ENCODE data around the gene PRODH2. TPM values are rescaled to one million over a fixed set of nuclear protein-coding genes. Genes with fewer than 3 reads are reported as not detected.

The PRODH2 gene
- total and polyA plus RNA-seq, 10 of the 15 experiments (the other 5 are each of a cell fraction or from before 2014, with no cell fraction given) = 0.07 TPM; not detected in 9

DNA sequence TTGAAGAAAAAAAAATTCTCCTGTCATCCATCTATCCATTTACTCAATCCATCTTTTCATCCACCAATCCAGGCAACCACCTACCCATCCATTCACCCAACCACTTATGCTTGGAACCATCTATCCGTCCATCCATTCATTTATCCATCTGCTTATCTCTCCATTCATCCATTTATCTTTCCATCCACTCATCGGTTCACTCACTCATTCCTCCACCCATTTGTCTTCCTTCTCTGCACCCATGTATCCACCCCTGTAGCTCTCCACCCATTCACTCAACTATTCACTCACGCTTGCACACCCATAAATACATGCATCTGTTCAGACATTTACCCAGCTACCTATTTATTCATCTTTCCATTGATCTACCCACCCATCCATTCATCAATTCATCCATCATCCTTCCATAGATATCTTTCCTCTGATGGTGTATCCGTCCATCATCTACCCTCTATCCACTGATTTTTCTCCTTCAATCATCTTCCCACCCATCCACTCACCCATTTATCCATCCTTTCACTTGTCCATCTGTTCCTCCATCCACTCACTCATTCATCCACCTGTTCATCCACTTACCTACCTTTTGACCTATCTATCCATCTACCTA is 30.1 kb upstream of the PRODH2 start:
- Histone ChIP-seq H3K4me3 (no peak overlapping the region), H3K9me3 (replicated peaks; ENCODE audit: control insufficient read depth, insufficient read depth, low read length) (no peaks in the 10 kb centered on the region; the same call in 2 of the 3 replicates), H3K79me2 (ENCODE audit: control insufficient read depth, insufficient read depth, low read length) (no peaks in the 10 kb centered on the region), H3K4me2 (ENCODE audit: control insufficient read depth, insufficient read depth) (no peak overlapping the region), H3K4me1 (ENCODE audit: control insufficient read depth, insufficient read depth, low read length) (no peaks in the 10 kb centered on the region), H3K9ac (ENCODE audit: control insufficient read depth, insufficient read depth, low read length) (no peak overlapping the region), H4K20me1 (ENCODE audit: control insufficient read depth, insufficient read depth) (no peaks in the 10 kb centered on the region), H2AFZ (ENCODE audit: control insufficient read depth, low read depth, low read length) (no peak overlapping the region), H3K36me3 (ENCODE audit: control insufficient read depth in 2 of 2, insufficient read depth in 2 of 2, low read length in 1 of 2) (no peaks in the 10 kb centered on the region), H3K27ac (ENCODE audit: control insufficient read depth, insufficient read depth) (no peak overlapping the region), H3K27me3 (replicated peaks in 1 of 2; ENCODE audit: control insufficient read depth in 2 of 2, insufficient read depth in 2 of 2, low read length in 1 of 2) (peaks cover 3 to 5% of the 10 kb centered on the region in 2 experiments; a peak in 3 of 4 replicates)
- no peak for FAIRE-seq
- TF ChIP-seq PML (IDR thresholded peaks at IDR 0.05; ENCODE audit: low read length) (no peak), HCFC1 (IDR thresholded peaks at IDR 0.05; ENCODE audit: low read length) (no peak)
- RAD21 ChIA-PET (ENCODE audit: unreplicated experiment) = no interaction called here
- 31% methylated on average over 4 of the region's 4 CpGs for WGBS (ENCODE audit: insufficient coverage, insufficient replicate concordance, low lambda C conversion rate, missing lambda C conversion rate)
- POLR2A ChIA-PET = no interaction called here
- DNase-seq (ENCODE audit: low read depth, low spot score) = no peak
- intact Hi-C loops (cut with micrococcal nuclease; ENCODE audit: unreplicated experiment) = no loop called here
- SMC1A ChIA-PET (ENCODE audit: uncharacterized antibody, unreplicated experiment) = no interaction called here
- CTCF ChIA-PET = no interaction called here
- ATAC-seq = no peak
- BruUV-seq (replicated peaks) = no TSS peak
- in situ Hi-C loops (cut with MboI) = no loop called here

- no peaks in the 10 kb centered on the region for H3K36me3 ChIP-seq (ENCODE audit: control insufficient read depth in 2 of 2, insufficient read depth in 2 of 2, low read length in 1 of 2)
- no peak overlapping the region for H3K4me3 ChIP-seq
- peaks cover 3 to 5% of the 10 kb centered on the region in 2 experiments; a peak in 3 of 4 replicates for H3K27me3 ChIP-seq (replicated peaks in 1 of 2; ENCODE audit: control insufficient read depth in 2 of 2, insufficient read depth in 2 of 2, low read length in 1 of 2)
- intact Hi-C loops (cut with micrococcal nuclease; ENCODE audit: unreplicated experiment) (no loop called here), in situ Hi-C loops (cut with MboI) (no loop called here)
- 43% methylated on average over 13 of the region's 13 CpGs for WGBS (ENCODE audit: insufficient coverage, insufficient replicate concordance, low lambda C conversion rate, missing lambda C conversion rate)
- ATAC-seq (no peak), DNase-seq (ENCODE audit: low read depth, low spot score) (no peak), FAIRE-seq (no peak)
- SMC1A ChIA-PET (ENCODE audit: uncharacterized antibody, unreplicated experiment) = no interaction called here
- H3K27ac ChIP-seq (ENCODE audit: control insufficient read depth, insufficient read depth) = no peak overlapping the region
- no peaks in the 10 kb centered on the region; the same call in 2 of the 3 replicates for H3K9me3 ChIP-seq (replicated peaks; ENCODE audit: control insufficient read depth, insufficient read depth, low read length)
- POLR2A ChIA-PET = no interaction called here
- RAD21 ChIA-PET (ENCODE audit: unreplicated experiment) = no interaction called here
- BruUV-seq (replicated peaks) = no TSS peak
- no peak overlapping the region for H3K9ac ChIP-seq (ENCODE audit: control insufficient read depth, insufficient read depth, low read length)
- H2AFZ ChIP-seq (ENCODE audit: control insufficient read depth, low read depth, low read length) = no peak overlapping the region
- H3K79me2 ChIP-seq (ENCODE audit: control insufficient read depth, insufficient read depth, low read length) = no peaks in the 10 kb centered on the region
- H3K4me2 ChIP-seq (ENCODE audit: control insufficient read depth, insufficient read depth) = no peak overlapping the region
- H4K20me1 ChIP-seq (ENCODE audit: control insufficient read depth, insufficient read depth) = no peaks in the 10 kb centered on the region
- H3K4me1 ChIP-seq (ENCODE audit: control insufficient read depth, insufficient read depth, low read length) = no peaks in the 10 kb centered on the region
- CTCF ChIA-PET = no interaction called here
- TF ChIP-seq CEBPB (IDR thresholded peaks at IDR 0.05; ENCODE audit: borderline replicate concordance in 1 of 2, low read depth in 2 of 2, low read length in 2 of 2) (no peak), EP300 (IDR thresholded peaks at IDR 0.05; ENCODE audit: borderline replicate concordance in 1 of 2, control insufficient read depth in 1 of 2, low read depth in 2 of 2, low read length in 2 of 2) (no peak), ZBED1 (IDR thresholded peaks at IDR 0.05; ENCODE audit: borderline replicate concordance) (no peak), RAD51 (IDR thresholded peaks at IDR 0.05) (no peak), MTA3 (IDR thresholded peaks at IDR 0.05; ENCODE audit: borderline replicate concordance, low read length) (no peak), CUX1 (IDR thresholded peaks at IDR 0.05; ENCODE audit: insufficient replicate concordance, low read depth, low read length) (no peak), ATF2 (IDR thresholded peaks at IDR 0.05; ENCODE audit: low read length) (no peak)
Observed at GRCh38 chr19:35841961-35842595, 29.4 kb upstream of the PRODH2 start.
